Suprapubic skin (tissue), 4 donors: ENCODE measurements around the gene BIRC6. TPM values are rescaled to one million over a fixed set of nuclear protein-coding genes. Genes with fewer than 3 reads are reported as not detected.
"Not testable (repeated sequence)": the region's sequence is repeated elsewhere in the genome, so short reads cannot be mapped to it uniquely, and the experiment has no call there.

Experiments used
- DNase-seq, 2 donors: peaks; one replicate each; pipeline ENCODE4 v3.0.0-alpha.2; 2019; ENCODE audit warnings: low spot score in 2 of 2
- H3K27ac ChIP-seq: fragments of 200-600 bp; sonication (generic); one replicate; pipeline ENCODE4 v1.5.1; 2019
- H3K27me3 ChIP-seq: fragments of 200-600 bp; sonication (generic); one replicate; pipeline ENCODE4 v1.5.1; 2019
- H3K36me3 ChIP-seq: fragments of 200-600 bp; sonication (generic); one replicate; pipeline ENCODE4 v1.5.1; 2019
- H3K4me1 ChIP-seq: fragments of 200-600 bp; sonication (generic); one replicate; pipeline ENCODE4 v1.5.1; 2019
- H3K4me3 ChIP-seq: fragments of 200-600 bp; sonication (generic); one replicate; pipeline ENCODE4 v1.5.1; 2019; ENCODE audit warnings: mild to moderate bottlenecking
- H3K9me3 ChIP-seq: fragments of 200-600 bp; sonication (generic); one replicate; pipeline ENCODE4 v1.5.1; 2019
- CTCF ChIP-seq, 2 donors: fragments of 200-600 bp in 1 of 2; fragments of 450-650 bp in 1 of 2; sonication (generic) in 1 of 2; IDR thresholded peaks; one replicate each; pipeline ENCODE4 v1.5.1; 2016 to 2019; ENCODE audit warnings: antibody characterized with exemption in 2 of 2, mild to moderate bottlenecking in 1 of 2, moderate library complexity in 1 of 2
- EP300 ChIP-seq: sonication (generic); formaldehyde crosslinking; IDR thresholded peaks from one replicate; pipeline ENCODE4 v1.6.1; 2017; ENCODE audit warnings: antibody characterized with exemption
- POLR2A ChIP-seq, 2 donors: fragments of 450-650 bp; IDR thresholded peaks; one replicate each; pipeline ENCODE4 v1.6.1; 2017; ENCODE audit warnings: antibody characterized with exemption in 2 of 2, mild to moderate bottlenecking in 2 of 2, moderate library complexity in 2 of 2
- POLR2AphosphoS5 ChIP-seq, 3 donors: sonication (generic); formaldehyde crosslinking; IDR thresholded peaks; one replicate each; pipeline ENCODE4 v1.6.1; 2017; ENCODE audit warnings: antibody characterized with exemption in 3 of 3
- WGBS: methylation state at CpG from one replicate; pipeline ENCODE4 v1.1.5; 2018; 5-methylcytosine and 5-hydroxymethylcytosine counted together
- total RNA-seq, 4 donors: library from RNA; depleted of rRNA; stranded (reverse); fragments of >200 nt; gene quantifications; one replicate each; pipeline ENCODE4 v1.1.0, GENCODE V29; 2016

Gene BIRC6
- total RNA-seq, result 100 to 1,000 TPM; 101 to 319 (median 109) TPM

GRCh38 chr2:32356681-32357317 is at the start of gene BIRC6:
Gene BIRC6 (plus strand): TSS chr2:32357023. CDS start chr2:32357162, 139 bp downstream.
- WGBS, result under 1% methylated on average over 44 of the region's 76 CpGs
- Histone ChIP-seq H3K27ac (peak within 1 kb of the TSS; percentile 95), H3K4me3 (peak within 1 kb of the TSS; percentile 95), H3K27me3 (no peaks in the 10 kb centered on the region), H3K9me3 (no peaks in the 10 kb centered on the region), H3K36me3 (no peaks in the 10 kb centered on the region), H3K4me1 (peaks cover 35% of the 10 kb centered on the region)
- TF ChIP-seq CTCF (IDR thresholded peaks at IDR 0.05) (no peak), EP300 (no peak), POLR2AphosphoS5 (IDR thresholded peaks at IDR 0.05) (peak in 2 of 3 donors; percentile 14 to 62), POLR2A (IDR thresholded peaks at IDR 0.05) (peak; percentile 54 to 58)
- DNase-seq, result peak; percentile 98 to 99

GRCh38 chr2:32310577-32310976 is 46.2 kb upstream of the BIRC6 start:
- no peak for DNase-seq
- Histone ChIP-seq H3K36me3 (peaks cover 24% of the 10 kb centered on the region), H3K4me3 (no peak overlapping the region), H3K9me3 (no peaks in the 10 kb centered on the region), H3K27me3 (no peaks in the 10 kb centered on the region), H3K4me1 (no peaks in the 10 kb centered on the region), H3K27ac (no peak overlapping the region)
- WGBS, result 98% methylated on average over 7 of the region's 7 CpGs
- TF ChIP-seq POLR2A (IDR thresholded peaks at IDR 0.05) (no peak), POLR2AphosphoS5 (IDR thresholded peaks at IDR 0.05) (no peak), EP300 (no peak), CTCF (IDR thresholded peaks at IDR 0.05) (no peak)

- DNase-seq, result no peak
- no peak overlapping the region for H3K4me3 ChIP-seq
- H3K27me3 ChIP-seq, result no peaks in the 10 kb centered on the region
- H3K27ac ChIP-seq, result no peak overlapping the region
- H3K36me3 ChIP-seq, result peaks cover 9% of the 10 kb centered on the region
- no peak for TF ChIP-seq POLR2A (IDR thresholded peaks at IDR 0.05)
- TF ChIP-seq CTCF (IDR thresholded peaks at IDR 0.05), result no peak
- TF ChIP-seq EP300, result no peak
- no peak for TF ChIP-seq POLR2AphosphoS5 (IDR thresholded peaks at IDR 0.05)
- H3K9me3 ChIP-seq, result no peaks in the 10 kb centered on the region
- H3K4me1 ChIP-seq, result no peaks in the 10 kb centered on the region
- WGBS, result 98% methylated on average over 1 of the region's 1 CpG
Observed at GRCh38 chr2:32314886-32315285, 41.9 kb upstream of the BIRC6 start.

- H3K9me3 ChIP-seq, H3K27ac ChIP-seq, H3K36me3 ChIP-seq, H3K4me1 ChIP-seq, H3K27me3 ChIP-seq, DNase-seq, H3K4me3 ChIP-seq: not testable (repeated sequence)
- 97% methylated on average over 1 of the region's 1 CpG for WGBS
Observed at GRCh38 chr2:32328679-32329078, 28.1 kb upstream of the BIRC6 start.

GRCh38 chr2:32329180-32329980 is 27.4 kb upstream of the BIRC6 start:
- not testable (repeated sequence) for DNase-seq, H3K4me1 ChIP-seq, H3K36me3 ChIP-seq, H3K4me3 ChIP-seq, H3K27me3 ChIP-seq, H3K27ac ChIP-seq, H3K9me3 ChIP-seq
- WGBS, result 94% methylated on average over 14 of the region's 14 CpGs

GRCh38 chr2:32330136-32330535 is 26.7 kb upstream of the BIRC6 start:
- Histone ChIP-seq H3K27ac (no peak overlapping the region), H3K4me3 (no peak overlapping the region), H3K9me3 (no peaks in the 10 kb centered on the region), H3K36me3 (no peaks in the 10 kb centered on the region), H3K27me3 (no peaks in the 10 kb centered on the region), H3K4me1 (no peaks in the 10 kb centered on the region)
- 84% methylated on average over 2 of the region's 2 CpGs for WGBS
- TF ChIP-seq CTCF (IDR thresholded peaks at IDR 0.05) (no peak), POLR2A (IDR thresholded peaks at IDR 0.05) (no peak), EP300 (no peak), POLR2AphosphoS5 (IDR thresholded peaks at IDR 0.05) (no peak)
- no peak for DNase-seq
